SHP77 (cell line): Measurements from ENCODE around the gene RSRC2.
"Not testable (repeated sequence)": the region's sequence is repeated elsewhere in the genome, so short reads cannot be mapped to it uniquely, and the experiment has no call there.

Experiments
- DNase-seq, 2 experiments: peaks; one replicate each; lab custom pipeline; 2025; lab: John Stamatoyannopoulos, UW

The RSRC2 gene

DNA sequence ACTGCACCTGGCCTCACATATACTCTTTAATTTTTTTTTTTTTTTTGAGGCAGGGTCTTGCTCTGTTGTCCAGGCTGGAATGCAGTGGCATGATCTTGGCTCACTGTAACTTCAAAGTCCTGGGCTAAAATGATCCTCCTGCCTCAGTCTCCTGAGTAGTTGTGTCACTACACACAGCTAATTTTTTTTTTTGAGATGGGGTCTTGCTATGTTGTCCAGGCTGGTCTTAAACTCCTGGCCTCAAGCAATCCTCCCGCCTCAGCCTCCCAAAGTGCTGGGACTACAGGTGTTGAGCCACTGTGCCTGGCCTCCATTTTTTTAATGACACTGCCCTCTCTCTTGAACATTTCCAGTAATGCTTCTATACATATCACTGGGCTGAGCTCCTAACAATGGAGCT is 42.4 kb downstream of the RSRC2 start:
- DNase-seq = not testable (repeated sequence)

DNA sequence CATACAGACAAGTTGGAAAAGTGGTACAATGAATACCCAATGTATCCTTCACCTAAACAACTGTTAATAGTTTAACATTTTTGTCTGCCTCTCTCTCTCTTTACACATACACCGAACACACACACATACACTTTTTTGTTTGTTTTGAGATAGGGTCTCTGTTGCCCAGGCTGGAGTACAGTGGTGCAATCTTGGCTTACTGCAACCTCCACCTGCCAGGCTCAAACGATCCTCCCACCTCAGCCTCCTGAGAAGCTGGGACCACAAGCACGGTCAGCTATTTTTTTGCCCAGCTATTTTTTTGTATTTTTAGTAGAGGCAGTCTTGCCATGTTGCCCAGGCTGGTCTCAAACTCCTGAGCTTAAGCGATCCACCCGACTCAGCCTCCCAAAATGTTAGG is 42.8 kb downstream of the RSRC2 start:
- DNase-seq = no peak

DNA sequence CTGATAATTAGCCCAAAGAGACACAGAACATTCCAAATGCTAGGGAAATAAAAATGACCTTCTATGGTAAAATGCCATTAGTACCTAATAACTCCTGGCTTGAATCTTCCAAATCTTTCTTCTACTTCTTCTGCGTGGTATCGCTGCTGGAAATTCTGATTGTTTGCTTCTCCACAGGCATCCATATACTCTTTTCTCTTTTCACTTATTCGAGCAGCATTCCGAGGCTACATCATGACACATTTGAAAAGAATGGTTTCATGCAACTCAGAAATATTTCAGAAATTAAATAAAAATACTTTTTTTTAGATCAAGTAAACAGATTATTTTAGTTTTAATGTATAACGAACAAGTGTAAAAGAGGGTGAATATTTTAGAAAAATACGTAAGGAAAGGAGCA is 44.9 kb downstream of the RSRC2 start:
- DNase-seq = no peak

DNA sequence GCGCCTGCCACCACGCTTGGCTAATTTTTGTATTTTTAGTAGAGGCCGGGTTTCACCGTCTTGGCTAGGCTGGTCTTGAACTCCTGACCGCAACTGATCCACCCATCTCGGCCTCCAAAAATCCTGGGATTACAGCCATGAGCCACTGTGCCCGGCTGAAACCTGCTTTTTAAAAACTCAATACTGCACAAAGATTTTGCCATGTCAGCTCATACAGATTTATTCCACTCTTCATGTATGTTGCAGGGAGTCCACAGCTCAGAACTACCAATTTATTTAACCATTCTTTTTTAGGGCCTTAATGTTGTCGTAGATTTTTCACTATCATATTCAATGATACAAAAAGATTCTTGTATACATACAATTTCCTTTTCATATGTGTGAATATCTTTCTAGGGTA is 46.0 kb downstream of the RSRC2 start:
- DNase-seq = no peak

DNA sequence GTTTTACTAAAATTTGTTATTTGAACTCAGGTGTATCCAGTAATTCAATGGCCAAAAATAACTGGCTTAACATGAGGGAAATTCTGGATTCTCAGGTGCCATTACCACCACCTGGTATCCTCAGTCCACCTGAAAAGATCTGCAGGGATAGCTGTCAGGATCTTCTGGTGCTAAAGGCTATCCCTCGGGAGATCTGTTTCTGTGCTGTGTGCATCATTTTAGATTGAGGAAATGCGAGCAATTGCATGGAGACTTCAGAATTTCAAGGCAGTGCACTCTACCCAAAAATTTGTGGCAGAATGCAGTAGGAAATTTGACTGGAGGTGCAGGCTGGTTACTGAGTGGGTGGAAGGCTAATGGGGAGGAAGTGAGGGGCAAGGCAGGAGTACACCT is 52.4 kb downstream of the RSRC2 start:
- DNase-seq = no peak

DNA sequence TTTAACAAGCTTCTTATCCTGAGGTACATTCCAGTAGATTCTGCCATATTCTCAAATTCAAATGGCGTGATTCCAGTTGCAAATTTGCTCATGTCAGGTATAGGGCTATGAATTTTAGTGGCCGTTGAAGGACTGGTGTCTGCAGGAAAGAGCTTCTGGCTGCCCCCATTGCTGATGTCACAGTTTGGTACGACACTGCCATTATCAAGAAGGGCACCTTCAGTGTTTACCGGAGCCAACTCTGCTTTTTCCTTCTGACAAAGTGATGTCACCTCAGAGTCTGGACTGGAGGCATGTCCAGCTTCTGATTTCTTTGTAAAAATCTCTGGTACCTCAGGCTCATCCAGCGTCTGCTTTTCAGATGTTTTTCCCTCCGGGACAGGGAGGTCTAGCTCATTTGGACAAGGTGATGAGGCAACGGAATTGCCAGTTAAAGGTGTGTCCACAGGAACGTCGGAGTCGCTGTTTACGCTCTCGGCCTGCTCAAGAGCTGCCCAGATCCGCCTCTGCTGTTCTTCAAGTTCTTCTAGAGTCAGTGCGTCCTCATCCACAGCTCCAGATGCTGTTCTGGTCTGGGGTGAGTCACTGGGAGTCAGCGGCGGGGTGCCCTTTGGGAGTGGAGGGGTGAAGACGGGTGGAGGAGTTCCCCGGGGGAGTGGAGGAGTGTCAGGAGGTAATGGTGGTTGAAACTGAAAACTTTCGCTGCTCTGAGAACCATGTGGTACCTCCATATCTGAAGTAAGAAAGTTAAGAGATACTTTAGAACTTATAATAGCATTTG is 53.0 kb downstream of the RSRC2 start:
- no peak for DNase-seq

DNA sequence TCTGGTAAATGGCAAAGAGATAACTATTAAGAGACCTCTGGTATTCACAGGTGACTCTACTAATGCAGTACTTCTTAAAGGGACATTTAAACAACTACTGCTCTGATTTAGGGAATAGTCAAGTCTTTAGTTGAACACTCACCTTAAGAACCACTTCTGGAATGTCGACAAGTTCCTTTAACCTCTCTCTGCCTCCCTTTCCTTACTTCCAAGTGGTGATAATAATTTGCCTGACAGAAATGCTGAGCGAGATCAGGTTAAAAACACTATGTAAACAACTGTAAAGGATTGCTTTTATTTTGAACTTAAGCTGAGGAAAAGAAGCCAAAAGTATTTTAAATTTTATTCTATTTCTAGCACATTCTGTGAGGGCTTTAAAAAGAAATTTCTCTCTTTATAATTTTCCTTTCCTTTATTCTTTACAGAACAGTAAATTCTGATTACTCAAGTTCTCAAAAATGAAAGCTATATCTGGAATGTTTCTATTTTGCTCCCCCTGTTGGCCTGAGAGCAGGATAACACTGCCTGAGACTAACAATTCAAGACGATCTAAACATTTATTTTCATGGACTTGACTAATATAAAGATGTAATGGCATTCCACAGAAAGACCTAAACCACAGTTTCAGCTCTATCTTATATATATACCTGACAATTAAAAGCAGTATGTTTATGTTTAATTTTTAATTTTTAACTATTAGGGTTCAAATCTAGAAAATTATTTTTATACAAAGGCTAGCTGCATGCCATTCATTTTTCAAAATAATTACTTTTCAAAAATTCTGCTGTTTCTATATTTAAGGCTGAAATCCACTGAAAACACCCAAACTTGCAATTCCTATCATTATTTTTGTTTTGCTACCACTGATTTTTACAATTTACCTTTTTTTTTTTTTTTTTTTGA is 55.2 kb downstream of the RSRC2 start:
- peak; percentile 63 to 64 for DNase-seq

DNA sequence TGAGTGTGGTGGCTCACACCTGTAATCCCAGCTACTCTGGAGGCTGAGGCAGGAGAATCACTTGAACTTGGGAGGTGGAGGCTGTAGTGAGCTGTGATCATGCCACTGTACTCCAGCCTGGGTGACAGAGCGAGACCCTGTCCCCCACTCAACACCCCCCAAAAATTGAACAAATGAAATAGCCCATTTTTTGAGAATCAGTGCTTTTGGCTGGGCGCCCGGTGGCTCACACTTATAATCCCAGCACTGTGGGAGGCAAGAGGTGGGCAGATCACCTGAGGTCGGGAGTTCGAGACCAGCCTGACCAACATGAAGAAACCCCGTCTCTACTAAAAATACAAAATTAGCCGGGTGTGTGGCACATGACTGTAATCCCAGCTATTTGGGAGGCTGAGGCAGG is 56.2 kb downstream of the RSRC2 start:
- DNase-seq = not testable (repeated sequence)

DNA sequence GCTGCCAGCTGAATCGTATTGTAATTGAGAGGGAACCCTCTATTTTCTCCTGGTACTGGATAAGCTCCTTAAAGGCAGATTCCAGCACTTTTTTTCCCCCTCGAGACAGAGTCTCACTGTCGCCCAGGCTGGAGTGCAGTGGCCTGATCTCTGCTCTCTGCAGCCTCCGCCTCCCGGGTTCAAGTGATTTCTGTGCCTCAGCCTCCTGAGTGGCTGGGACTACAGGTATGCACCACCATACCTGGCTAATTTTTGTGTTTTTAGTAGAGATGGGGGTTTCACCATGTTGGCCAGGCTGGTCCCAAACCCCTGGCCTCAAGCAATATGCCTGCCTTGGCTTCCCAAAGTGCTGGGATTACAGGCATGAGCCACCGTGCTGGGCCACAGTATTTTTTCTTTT is 56.9 kb downstream of the RSRC2 start:
- not testable (repeated sequence) for DNase-seq

DNA sequence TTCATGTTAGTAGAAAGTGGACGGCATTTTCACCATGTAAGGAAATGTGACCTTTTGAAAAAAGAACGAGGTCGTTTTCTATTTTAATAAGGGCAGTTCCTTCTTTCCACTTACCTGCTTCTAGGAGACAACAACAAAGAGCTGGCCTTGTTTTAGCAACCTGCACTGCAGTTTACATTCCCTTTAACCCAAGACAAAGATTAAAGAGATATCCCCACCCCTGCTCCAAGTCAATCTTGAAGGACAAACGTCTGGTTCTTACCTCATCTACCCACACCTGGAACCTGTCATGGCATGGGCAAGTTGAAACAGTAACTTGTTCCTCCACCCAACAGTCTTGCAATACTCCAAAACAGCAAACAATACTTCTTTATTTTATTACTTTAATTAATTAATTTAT is 58.8 kb downstream of the RSRC2 start:
- DNase-seq = no peak

DNA sequence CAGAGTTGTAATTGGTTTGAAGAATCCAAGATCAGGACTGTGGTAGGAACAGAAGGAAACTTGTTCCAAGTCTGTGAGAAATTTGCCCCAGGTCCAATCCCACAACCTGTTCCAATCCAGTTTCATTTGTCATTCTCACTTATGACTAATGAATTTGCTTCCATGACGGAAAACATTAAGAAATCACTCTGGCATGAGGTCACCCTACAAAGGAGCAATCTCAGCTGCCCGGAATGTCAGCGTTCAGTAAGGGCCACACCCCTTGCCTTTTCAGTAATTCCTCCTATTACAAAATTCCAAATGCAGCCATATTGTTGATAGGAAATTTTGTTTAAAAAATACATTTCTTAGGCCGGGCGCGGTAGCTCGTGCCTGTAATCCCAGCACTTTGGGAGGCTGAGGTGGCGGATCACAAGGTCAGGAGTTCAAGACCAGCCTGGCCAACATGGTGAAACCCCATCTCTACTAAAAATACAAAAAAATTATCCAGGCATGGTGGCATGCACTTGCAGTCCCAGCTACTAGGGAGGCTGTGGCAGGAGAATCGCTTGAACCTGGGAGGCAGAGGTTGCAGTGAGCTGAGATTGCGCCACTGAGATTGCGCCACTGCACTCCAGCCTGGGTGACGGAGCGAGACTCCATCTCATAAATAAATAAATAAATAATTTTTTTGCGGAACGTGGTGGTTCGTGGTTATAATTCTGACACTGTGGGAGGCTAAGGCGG is 62.3 kb downstream of the RSRC2 start:
- DNase-seq = not testable (repeated sequence)

DNA sequence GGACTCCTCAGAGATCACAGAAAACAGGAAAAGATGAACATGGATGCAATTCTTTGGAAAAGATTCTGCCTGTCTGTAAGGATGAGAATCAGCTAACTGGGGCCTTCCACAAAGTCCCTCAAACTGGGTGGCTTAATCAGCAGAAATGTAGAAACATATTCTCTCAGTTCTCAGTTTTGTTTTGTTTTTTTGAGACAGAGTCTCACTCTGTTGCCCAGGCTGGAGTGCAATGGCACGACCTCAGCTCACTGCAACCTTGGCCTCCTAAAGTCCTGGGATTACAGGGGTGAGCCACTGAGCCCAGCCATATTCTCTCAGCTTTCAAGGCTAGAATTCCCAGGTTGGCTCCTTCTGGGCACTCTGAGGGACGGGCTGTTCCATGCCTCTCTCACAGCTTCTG is 66.1 kb downstream of the RSRC2 start:
- no peak for DNase-seq

DNA sequence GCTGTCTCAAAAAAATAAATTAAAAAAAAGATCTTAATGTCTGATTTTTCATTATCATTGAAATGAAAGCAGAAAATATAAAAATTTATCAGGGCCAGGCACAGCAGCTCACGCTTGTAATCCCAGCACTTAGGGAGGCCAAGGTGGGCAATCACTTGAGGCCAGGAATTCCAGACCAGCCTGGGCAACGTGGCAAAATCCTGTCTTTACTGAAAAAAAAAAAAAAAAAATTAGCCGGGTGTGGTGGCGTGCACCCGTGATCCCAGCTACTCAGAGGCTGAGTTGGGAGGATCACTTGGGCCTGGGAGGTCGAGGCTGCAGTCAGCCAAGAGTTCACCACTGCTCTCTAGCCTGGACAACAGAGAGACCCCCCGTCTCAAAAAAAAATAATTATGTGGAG is 66.7 kb downstream of the RSRC2 start:
- no peak for DNase-seq

DNA sequence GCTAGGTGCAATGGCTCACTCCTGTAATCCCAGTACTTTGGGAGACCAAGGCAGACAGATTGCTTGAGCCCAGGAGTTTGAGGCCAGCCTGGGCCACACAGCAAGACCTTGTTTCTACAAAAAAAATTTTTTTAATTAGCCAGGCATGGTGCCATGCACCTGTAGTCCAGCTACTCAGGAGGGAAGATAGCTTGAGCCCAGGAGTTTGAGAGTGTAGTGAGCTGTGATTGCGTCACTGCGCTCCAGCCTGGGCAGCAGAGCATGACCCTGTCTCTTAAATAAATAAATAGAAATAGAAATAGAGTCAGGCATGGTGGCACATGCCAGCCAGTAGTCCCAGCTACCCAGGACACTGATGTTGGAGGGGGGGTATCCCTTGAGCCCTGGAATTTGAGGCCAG is 67.5 kb downstream of the RSRC2 start:
- peak; percentile 26 to 68 for DNase-seq

DNA sequence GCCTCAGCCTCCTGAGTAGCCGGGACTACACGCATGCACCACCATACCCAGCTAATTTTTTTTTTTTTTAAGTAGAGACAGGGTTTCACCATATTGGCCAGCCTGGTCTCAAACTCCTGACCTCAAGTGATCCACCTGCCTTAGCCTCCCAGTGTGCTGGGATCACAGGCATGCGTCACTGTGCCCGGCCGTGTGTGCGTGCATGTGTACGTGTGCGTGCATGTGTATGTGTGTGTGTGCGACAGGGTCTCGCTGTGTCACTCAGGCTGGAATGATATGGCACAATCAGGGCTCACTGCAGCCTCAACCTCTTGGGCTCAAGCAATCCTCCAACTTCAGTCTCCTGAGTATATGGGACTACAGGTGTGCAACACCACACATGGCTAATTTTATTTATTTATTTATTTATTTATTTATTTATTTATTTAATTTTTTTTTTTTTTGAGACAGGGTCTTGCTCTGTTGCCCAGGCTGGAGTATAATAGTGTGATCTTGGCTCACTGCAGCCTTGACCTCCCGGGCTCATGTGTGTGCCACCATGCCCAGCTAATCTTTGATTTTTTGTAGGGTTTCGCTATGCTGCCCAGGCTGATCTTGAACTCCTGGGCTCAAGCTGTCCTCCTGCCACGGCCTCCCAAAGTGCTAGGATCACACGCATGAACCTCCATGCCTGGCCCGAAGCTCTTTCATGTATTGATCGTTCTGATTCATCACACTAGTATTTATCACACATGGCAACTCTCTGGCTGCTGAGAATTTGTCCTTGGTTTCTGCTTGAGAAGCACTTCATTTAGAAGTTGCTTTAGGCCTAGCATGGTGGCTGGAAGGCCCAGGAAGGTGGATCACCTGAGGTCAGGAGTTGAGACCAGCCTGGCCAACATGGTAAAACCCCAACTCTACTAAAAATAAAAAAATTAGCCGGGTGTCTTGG is 68.4 kb downstream of the RSRC2 start:
- DNase-seq = no peak

DNA sequence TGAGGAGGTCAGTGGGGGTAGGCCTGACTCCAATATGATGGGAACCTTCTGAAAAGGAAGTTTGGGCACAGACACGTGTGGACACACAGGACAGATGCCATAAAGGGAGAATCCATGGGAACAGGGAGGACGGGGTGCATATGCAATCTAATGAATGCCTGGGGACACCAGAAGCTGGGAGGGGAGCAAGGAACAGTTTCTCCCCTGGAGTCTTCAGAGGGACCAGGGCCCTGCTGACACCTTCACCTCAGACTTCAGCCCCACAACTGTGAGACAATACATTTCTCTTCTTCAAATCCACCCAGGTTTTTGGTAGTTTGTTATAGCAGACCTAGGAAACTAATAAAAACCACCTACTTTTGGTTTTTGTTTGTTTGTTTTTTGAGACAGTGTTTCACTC is 69.1 kb downstream of the RSRC2 start:
- DNase-seq = no peak

DNA sequence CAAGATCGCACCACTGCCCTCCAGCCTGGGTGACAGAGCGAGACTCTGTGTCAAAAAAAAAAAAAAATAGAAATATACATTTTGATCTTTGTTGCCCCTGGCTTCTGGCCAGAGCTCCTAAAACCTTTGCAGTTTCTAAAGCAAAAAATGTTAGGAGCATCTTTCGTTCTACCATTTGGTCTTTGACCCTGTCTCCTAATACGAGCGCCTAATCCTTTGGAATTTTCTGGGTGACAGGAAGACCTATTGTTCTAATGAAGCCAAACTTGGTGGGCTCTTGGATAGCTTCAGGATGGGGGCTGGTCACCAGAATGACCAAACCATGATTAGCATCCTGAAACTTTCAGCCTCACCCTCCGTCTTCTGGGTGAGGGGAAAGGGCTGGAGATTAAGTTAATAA is 72.0 kb downstream of the RSRC2 start:
- DNase-seq = no peak

DNA sequence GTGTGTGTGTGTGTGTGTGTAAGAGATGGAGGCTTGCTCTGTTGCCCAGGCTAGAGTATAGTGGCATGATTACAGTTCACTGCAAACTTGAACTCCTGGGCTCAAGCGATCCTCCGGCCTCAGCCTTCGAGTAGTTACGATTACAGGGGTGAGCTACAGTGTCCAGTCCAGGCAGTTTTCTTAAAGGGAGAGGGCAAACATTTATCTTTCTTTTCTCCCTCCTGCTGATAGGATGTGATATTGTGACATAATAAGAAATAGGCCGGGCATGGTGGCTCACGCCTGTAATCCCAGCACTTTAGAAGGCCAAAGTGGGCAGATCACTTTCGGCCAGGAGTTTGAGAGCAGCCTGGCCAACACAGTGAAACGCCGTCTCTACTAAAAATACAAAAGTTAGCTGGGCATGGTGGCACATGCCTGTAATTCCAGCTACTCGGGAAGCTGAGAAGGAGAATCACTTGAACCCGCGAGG is 72.5 kb downstream of the RSRC2 start:
- no peak for DNase-seq
